H1 (cell line): ENCODE data around the gene MSL1. TPM values are rescaled to one million over a fixed set of nuclear protein-coding genes. Genes with fewer than 3 reads are reported as not detected.

Source experiments
- CBX5 ChIP-seq: fragments of 300-800, 300-1000 bp; sonication (generic); IDR thresholded peaks from 2 replicates; pipeline ENCODE4 v1.7.1; 2016; ENCODE audit warnings: antibody characterized with exemption, low read length, low read depth
- CEBPB ChIP-seq: IDR thresholded peaks from 2 replicates; pipeline ENCODE4 v1.6.1; 2012; ENCODE audit warnings: low read depth, low read length
- CHD1 ChIP-seq: IDR thresholded peaks from 2 replicates; pipeline ENCODE4 v1.6.1; 2012; ENCODE audit warnings: low read depth, low read length, improper control_type of control experiment
- CREB1 ChIP-seq: IDR thresholded peaks from 2 replicates; pipeline ENCODE4 v1.6.1; 2012; ENCODE audit warnings: inconsistent platforms
- CTCF ChIP-seq, 3 experiments: IDR thresholded peaks; 1 replicate in 2 of 3; 2 replicates in 1 of 3; pipeline versions ENCODE4 v1.5.1 to v1.6.1; 2011; ENCODE audit warnings: low read length in 3 of 3, mild to moderate bottlenecking in 3 of 3, inconsistent platforms in 2 of 3, low read depth in 1 of 3, moderate library complexity in 1 of 3; ENCODE audit not compliant: insufficient read depth in 1 of 3; ENCODE audit errors: control extremely low read depth in 1 of 3
- EP300 ChIP-seq, 2 experiments: IDR thresholded peaks; 1 replicate in 1 of 2; 2 replicates in 1 of 2; pipeline ENCODE4 v1.6.1; 2011 to 2012; ENCODE audit warnings: low read depth in 2 of 2, low read length in 2 of 2, mild to moderate bottlenecking in 2 of 2, borderline replicate concordance in 1 of 2, inconsistent platforms in 1 of 2, moderate library complexity in 1 of 2
- FOSL1 ChIP-seq: IDR thresholded peaks from 2 replicates; pipeline ENCODE4 v1.6.1; 2011; ENCODE audit warnings: mild to moderate bottlenecking, low read depth, low read length, moderate library complexity; ENCODE audit not compliant: insufficient read depth
- GABPA ChIP-seq: IDR thresholded peaks from 2 replicates; pipeline ENCODE4 v1.6.1; 2011; ENCODE audit warnings: mild to moderate bottlenecking, low read length, moderate library complexity, borderline replicate concordance; ENCODE audit not compliant: insufficient read depth
- GTF2F1 ChIP-seq: IDR thresholded peaks from 2 replicates; pipeline ENCODE4 v1.6.1; 2012; ENCODE audit warnings: low read depth, low read length, improper control_type of control experiment, borderline replicate concordance
- HDAC6 ChIP-seq: IDR thresholded peaks from one replicate; pipeline ENCODE4 v1.7.1; 2012; ENCODE audit warnings: low read depth, mild to moderate bottlenecking, inconsistent platforms, low read length, moderate library complexity
- KDM1A ChIP-seq: fragments of 200-600, 300-600 bp; sonication (generic); IDR thresholded peaks from 2 replicates; pipeline ENCODE4 v1.7.1; 2016; ENCODE audit warnings: mild to moderate bottlenecking, low read length, borderline replicate concordance
- KDM5A ChIP-seq: fragments of 200-600 bp; IDR thresholded peaks from 2 replicates; pipeline ENCODE4 v1.7.1; 2012; ENCODE audit warnings: mild to moderate bottlenecking, low read length, inconsistent platforms, mixed read lengths
- MAFK ChIP-seq: IDR thresholded peaks from 2 replicates; pipeline ENCODE4 v1.6.1; 2012; ENCODE audit warnings: low read depth, mild to moderate bottlenecking, improper control_type of control experiment, low read length
- POU5F1 ChIP-seq: IDR thresholded peaks from 2 replicates; pipeline ENCODE4 v1.6.1; 2011; ENCODE audit warnings: low read depth, mild to moderate bottlenecking, low read length, moderate library complexity
- RAD21 ChIP-seq, 2 experiments: IDR thresholded peaks in 1 of 2; conservative IDR thresholded peaks in 1 of 2; 2 replicates each; pipeline ENCODE4 v1.6.1; 2011; ENCODE audit warnings: low read depth in 2 of 2, low read length in 2 of 2, improper control_type of control experiment in 1 of 2, inconsistent platforms in 1 of 2, mild to moderate bottlenecking in 1 of 2, moderate library complexity in 1 of 2
- SAP30 ChIP-seq: fragments of 300-600 bp; sonication (generic); IDR thresholded peaks from 2 replicates; pipeline ENCODE4 v1.7.1; 2012; ENCODE audit warnings: low read length, moderate library complexity, mild to moderate bottlenecking, inconsistent platforms; ENCODE audit not compliant: insufficient read depth, insufficient replicate concordance
- SIRT6 ChIP-seq: IDR thresholded peaks from one replicate; pipeline ENCODE4 v1.7.1; 2012; ENCODE audit warnings: low read length, inconsistent platforms
- SP1 ChIP-seq: IDR thresholded peaks from 2 replicates; pipeline ENCODE4 v1.6.1; 2011; ENCODE audit warnings: low read depth, low read length
- SP4 ChIP-seq: IDR thresholded peaks from 2 replicates; pipeline ENCODE4 v1.6.1; 2012; ENCODE audit warnings: low read length, inconsistent platforms
- TEAD4 ChIP-seq: IDR thresholded peaks from 2 replicates; pipeline ENCODE4 v1.6.1; 2012; ENCODE audit warnings: low read depth, low read length, inconsistent platforms, mixed read lengths
- YY1 ChIP-seq: IDR thresholded peaks from 2 replicates; pipeline ENCODE4 v1.6.1; 2011; ENCODE audit warnings: low read depth, mild to moderate bottlenecking, low read length
- polyA plus RNA-seq, 7 experiments: library from polyadenylated mRNA; depleted of rRNA in 3 of 7; stranded (reverse) in 5 of 7; unstranded in 2 of 7; fragments of >200 nt in 5 of 7; fragments of 200-250 nt in 2 of 7; gene quantifications; 1 replicate in 5 of 7; 2 replicates in 1 of 7; 4 replicates in 1 of 7; pipeline versions ENCODE4 v1.2.1 to v1.2.3, GENCODE V29; 2011 to 2013; ENCODE audit warnings: missing spikeins in 2 of 7, mixed read lengths in 2 of 7
- total RNA-seq: library from RNA; stranded (reverse); fragmentation: NEBNext Ultra II Directional; extraction: Animal tissue kit (Norgen Biotek cat#: 25700); gene quantifications from 2 replicates; pipeline ENCODE4 v1.2.1, GENCODE V29; 2021

MSL1 gene
- total and polyA plus RNA-seq, 2 of the 8 experiments (the other 6 are each of a cell fraction or from before 2014, with no cell fraction given), result 24.1 to 66.5 TPM

- TF ChIP-seq SP1, result peak; percentile 58; the same call in 1 of the 2 replicates
- peak; percentile 97 for TF ChIP-seq TEAD4
- no peak for TF ChIP-seq HDAC6
- TF ChIP-seq POU5F1, result no peak
- no peak for TF ChIP-seq GTF2F1
- TF ChIP-seq CREB1, result no peak
- no peak for TF ChIP-seq CHD1
- TF ChIP-seq MAFK, result no peak
- TF ChIP-seq EP300 (IDR thresholded peaks at IDR 0.05; ENCODE audit: borderline replicate concordance in 1 of 2, low read depth in 2 of 2, low read length in 2 of 2), result peak in 1 of 2 experiments; percentile 36; a peak in 1 of 3 replicates
- TF ChIP-seq GABPA, result no peak
- TF ChIP-seq RAD21 (IDR thresholded peaks at IDR 0.05 in 1 of 2, conservative IDR thresholded peaks at IDR 0.05 in 1 of 2; ENCODE audit: low read depth in 2 of 2, low read length in 2 of 2), result peak; percentile 59 to 63
- no peak for TF ChIP-seq FOSL1
- no peak for TF ChIP-seq YY1
- no peak for TF ChIP-seq KDM5A
- no peak for TF ChIP-seq SAP30
- peak in 2 of 3 experiments; percentile 51 to 77; a peak in 3 of 4 replicates for TF ChIP-seq CTCF (IDR thresholded peaks at IDR 0.05; ENCODE audit: control extremely low read depth in 1 of 3, insufficient read depth in 1 of 3, low read depth in 1 of 3, low read length in 3 of 3)
- TF ChIP-seq CBX5, result no peak
- TF ChIP-seq SP4, result no peak
- TF ChIP-seq CEBPB, result no peak
- no peak for TF ChIP-seq KDM1A
- TF ChIP-seq SIRT6, result no peak
These were observed 46.6 kb downstream of the MSL1 start (continued) for GRCh38 chr17:40168262-40168832.
